Dedifferentiated amniotic fluid mesenchymal stem cell (primary cell): ENCODE data around the gene ANKRD40CL.

ENCODE experiments used
- DNase-seq: peaks from one replicate; pipeline ENCODE4 v3.0.0-alpha.2; 2016; ENCODE audit errors: extremely low spot score

Gene ANKRD40CL

GRCh38 chr17:50787106-50787505 lies 19.8 kb upstream of the ANKRD40CL start:
- DNase-seq = no peak

- DNase-seq = peak; percentile 47
These were observed 18.7 kb upstream of the ANKRD40CL start for GRCh38 chr17:50785946-50786570.

GRCh38 chr17:50785126-50785525 lies 17.8 kb upstream of the ANKRD40CL start:
- DNase-seq = no peak

GRCh38 chr17:50783905-50784304 lies 16.6 kb upstream of the ANKRD40CL start:
- DNase-seq = no peak

- DNase-seq = peak; percentile 77
These were observed 15.9 kb upstream of the ANKRD40CL start for GRCh38 chr17:50783193-50783660.

GRCh38 chr17:50781167-50781566 lies 13.8 kb upstream of the ANKRD40CL start:
- DNase-seq = no peak

GRCh38 chr17:50779747-50780353 lies 12.5 kb upstream of the ANKRD40CL start:
- no peak for DNase-seq

GRCh38 chr17:50778988-50779387 lies 11.7 kb upstream of the ANKRD40CL start:
- DNase-seq = no peak

GRCh38 chr17:50778471-50778870 lies 11.2 kb upstream of the ANKRD40CL start:
- no peak for DNase-seq

- no peak for DNase-seq
These were observed 8.6 kb upstream of the ANKRD40CL start for GRCh38 chr17:50775926-50776325.

GRCh38 chr17:50774225-50774803 lies 7.0 kb upstream of the ANKRD40CL start:
- no peak for DNase-seq

GRCh38 chr17:50771991-50772785 lies 4.9 kb upstream of the ANKRD40CL start:
- DNase-seq = no peak

- DNase-seq = no peak
These were observed 3.0 kb upstream of the ANKRD40CL start for GRCh38 chr17:50770346-50770745.

GRCh38 chr17:50769884-50770283 lies 2.6 kb upstream of the ANKRD40CL start:
- no peak for DNase-seq

- no peak for DNase-seq
These were observed 1.0 kb upstream of the ANKRD40CL start for GRCh38 chr17:50768346-50768761.

- no peak for DNase-seq
These were observed 288 bp downstream of the ANKRD40CL start for GRCh38 chr17:50767030-50767429.

- DNase-seq = no peak
These were observed 895 bp downstream of the ANKRD40CL start for GRCh38 chr17:50766222-50767023.

GRCh38 chr17:50765454-50766221 lies 1.7 kb downstream of the ANKRD40CL start:
- DNase-seq = no peak

GRCh38 chr17:50764734-50765149 lies 2.6 kb downstream of the ANKRD40CL start:
- no peak for DNase-seq

GRCh38 chr17:50763716-50764475 lies 3.4 kb downstream of the ANKRD40CL start:
- DNase-seq = no peak
